A673 (cell line): ENCODE results near the gene ZNF408. TPM values are rescaled to one million over a fixed set of nuclear protein-coding genes. Genes with fewer than 3 reads are reported as not detected.

Experiments
- BruUV-seq: library from RNA; stranded (reverse); fragments of 400-500 nt; replicated peaks from 2 replicates; lab custom pipeline; 2021; lab: Mats Ljungman, UMichigan
- CTCF ChIA-PET: fragments of 300-600 bp; sonication (Branson Sonifier 250); formaldehyde crosslinking; loops from one replicate; lab custom pipeline; 2022; ENCODE audit warnings: antibody characterized with exemption; lab: Charles Lee
- POLR2A ChIA-PET: fragments of 300-600 bp; sonication (Branson Sonifier 250); formaldehyde crosslinking; loops from one replicate; lab custom pipeline; 2022; ENCODE audit warnings: antibody characterized with exemption; ENCODE audit not compliant: low non-redundant PET; lab: Charles Lee
- DNase-seq: peaks from one replicate; pipeline ENCODE4 v3.0.0-alpha.2; 2015; ENCODE audit warnings: low spot score
- H3K27ac ChIP-seq: fragments of 200-600 bp; sonication (generic); 2 replicates; pipeline ENCODE4 v1.5.1; 2016; ENCODE audit warnings: mixed run types, low read depth, mild to moderate bottlenecking, mixed read lengths, antibody characterized with exemption, low read length; ENCODE audit not compliant: poor library complexity, severe bottlenecking
- H3K27me3 ChIP-seq: fragments of 200-600 bp; sonication (generic); replicated peaks from 2 replicates; pipeline ENCODE4 v1.6.1; 2017; ENCODE audit warnings: mixed run types, low read depth, mild to moderate bottlenecking, mixed read lengths, antibody characterized with exemption, low read length; ENCODE audit not compliant: insufficient read depth, poor library complexity
- H3K36me3 ChIP-seq: fragments of 200-600 bp; sonication (generic); 2 replicates; pipeline ENCODE4 v1.6.1; 2016; ENCODE audit warnings: mixed run types, mild to moderate bottlenecking, mixed read lengths, antibody characterized with exemption, low read length; ENCODE audit not compliant: insufficient read depth, poor library complexity, severe bottlenecking
- H3K4me1 ChIP-seq: fragments of 200-600 bp; sonication (generic); 2 replicates; pipeline ENCODE4 v1.6.1; 2017; ENCODE audit warnings: mixed run types, mild to moderate bottlenecking, mixed read lengths, antibody characterized with exemption, low read length; ENCODE audit not compliant: insufficient read depth, poor library complexity, severe bottlenecking
- H3K4me3 ChIP-seq: fragments of 200-600 bp; sonication (generic); 2 replicates; pipeline ENCODE4 v1.5.1; 2016; ENCODE audit warnings: low read depth, mixed run types, mild to moderate bottlenecking, mixed read lengths, low read length; ENCODE audit not compliant: poor library complexity, severe bottlenecking
- H3K9me3 ChIP-seq: fragments of 200-600 bp; sonication (generic); 2 replicates; pipeline ENCODE4 v1.6.1; 2016; ENCODE audit warnings: mixed run types, low read depth, mild to moderate bottlenecking, mixed read lengths, antibody characterized with exemption, low read length; ENCODE audit not compliant: poor library complexity, severe bottlenecking
- EZH2 ChIP-seq: fragments of 200-600 bp; sonication (generic); IDR thresholded peaks from 2 replicates; pipeline ENCODE4 v1.6.1; 2017; ENCODE audit warnings: borderline replicate concordance, low read depth, mild to moderate bottlenecking, mixed read lengths, antibody characterized with exemption, low read length; ENCODE audit not compliant: poor library complexity, severe bottlenecking
- intact Hi-C: fragments of 100-400 bp; cut with micrococcal nuclease; formaldehyde crosslinking; loops from one replicate; pipeline ENCODE4 v1.10.0; 2022; ENCODE audit not compliant: unreplicated experiment
- total RNA-seq: library from RNA; stranded (reverse); gene quantifications from 2 replicates; pipeline ENCODE4 v1.2.3, GENCODE V29; 2021
- TF ChIP-seq, protein P1 (sequence below): fragments of 300-800, 200-600 bp; sonication (generic); conservative IDR thresholded peaks from 2 replicates; pipeline ENCODE4 v1.5.1; 2017; ENCODE audit warnings: low read depth, mild to moderate bottlenecking, antibody characterized with exemption, low read length, moderate library complexity, mixed read lengths

ZNF408 gene
- total RNA-seq, 1 experiment from 2014 or later, result 40.1 TPM

GRCh38 chr11:46736615-46737014 lies 35.8 kb downstream of the ZNF408 start:
- no TSS peak for BruUV-seq
- H3K27ac ChIP-seq, result no peak overlapping the region
- ChIA-PET POLR2A (no interaction called here), CTCF (no interaction called here)
- H3K36me3 ChIP-seq, result peaks cover 8% of the 10 kb centered on the region
- intact Hi-C loops, result no loop called here
- no peak for TF ChIP-seq EZH2
- TF ChIP-seq, protein P1, sequence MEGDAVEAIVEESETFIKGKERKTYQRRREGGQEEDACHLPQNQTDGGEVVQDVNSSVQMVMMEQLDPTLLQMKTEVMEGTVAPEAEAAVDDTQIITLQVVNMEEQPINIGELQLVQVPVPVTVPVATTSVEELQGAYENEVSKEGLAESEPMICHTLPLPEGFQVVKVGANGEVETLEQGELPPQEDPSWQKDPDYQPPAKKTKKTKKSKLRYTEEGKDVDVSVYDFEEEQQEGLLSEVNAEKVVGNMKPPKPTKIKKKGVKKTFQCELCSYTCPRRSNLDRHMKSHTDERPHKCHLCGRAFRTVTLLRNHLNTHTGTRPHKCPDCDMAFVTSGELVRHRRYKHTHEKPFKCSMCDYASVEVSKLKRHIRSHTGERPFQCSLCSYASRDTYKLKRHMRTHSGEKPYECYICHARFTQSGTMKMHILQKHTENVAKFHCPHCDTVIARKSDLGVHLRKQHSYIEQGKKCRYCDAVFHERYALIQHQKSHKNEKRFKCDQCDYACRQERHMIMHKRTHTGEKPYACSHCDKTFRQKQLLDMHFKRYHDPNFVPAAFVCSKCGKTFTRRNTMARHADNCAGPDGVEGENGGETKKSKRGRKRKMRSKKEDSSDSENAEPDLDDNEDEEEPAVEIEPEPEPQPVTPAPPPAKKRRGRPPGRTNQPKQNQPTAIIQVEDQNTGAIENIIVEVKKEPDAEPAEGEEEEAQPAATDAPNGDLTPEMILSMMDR, result no peak
- DNase-seq, result no peak
- no peak overlapping the region for H3K4me3 ChIP-seq
- H3K27me3 ChIP-seq, result no peaks in the 10 kb centered on the region
- H3K4me1 ChIP-seq, result no peaks in the 10 kb centered on the region
- H3K9me3 ChIP-seq, result no peaks in the 10 kb centered on the region

GRCh38 chr11:46737699-46738098 lies 36.9 kb downstream of the ZNF408 start:
- Histone ChIP-seq H3K27me3 (no peaks in the 10 kb centered on the region), H3K36me3 (peaks cover 19% of the 10 kb centered on the region), H3K9me3 (no peaks in the 10 kb centered on the region), H3K4me3 (no peak overlapping the region), H3K27ac (no peak overlapping the region), H3K4me1 (no peaks in the 10 kb centered on the region)
- ChIA-PET CTCF (no interaction called here), POLR2A (no interaction called here)
- intact Hi-C loops, result no loop called here
- no TSS peak for BruUV-seq
- no peak for DNase-seq
- TF ChIP-seq, protein P1, result no peak
- TF ChIP-seq EZH2, result no peak

GRCh38 chr11:46738887-46739286 lies 38.1 kb downstream of the ZNF408 start:
- Histone ChIP-seq H3K27me3 (no peaks in the 10 kb centered on the region), H3K4me3 (no peak overlapping the region), H3K9me3 (no peaks in the 10 kb centered on the region), H3K36me3 (peaks cover 30% of the 10 kb centered on the region), H3K4me1 (no peaks in the 10 kb centered on the region), H3K27ac (no peak overlapping the region)
- intact Hi-C loops, result no loop called here
- CTCF ChIA-PET, result interaction anchor here (0.6 kb wide), 1 partner anchor 455 kb away, joined by 7 read pairs; no protein-coding TSS in a partner anchor
- BruUV-seq, result no TSS peak
- TF ChIP-seq, protein P1, result no peak
- no peak for TF ChIP-seq EZH2
- POLR2A ChIA-PET, result no interaction called here
- DNase-seq, result no peak
